HEK293 (cell line): ENCODE measurements around the gene CDCA3.

Experiments used
- KLF1 ChIP-seq: fragments of 450-650 bp; formaldehyde crosslinking; IDR thresholded peaks from 2 replicates; pipeline ENCODE4 v1.5.1; 2016; ENCODE audit warnings: missing biosample characterization, missing genetic modification characterization
- KLF7 ChIP-seq: fragments of 450-650 bp; formaldehyde crosslinking; IDR thresholded peaks from 2 replicates; pipeline ENCODE4 v1.5.1; 2016; ENCODE audit warnings: missing biosample characterization, missing genetic modification characterization, borderline replicate concordance
- KLF8 ChIP-seq: fragments of 450-650 bp; formaldehyde crosslinking; IDR thresholded peaks from 2 replicates; pipeline ENCODE4 v1.5.1; 2016; ENCODE audit warnings: missing biosample characterization, missing genetic modification characterization
- REST ChIP-seq: fragments of 450-650 bp; formaldehyde crosslinking; IDR thresholded peaks from 2 replicates; pipeline ENCODE4 v1.5.1; 2016; ENCODE audit warnings: missing biosample characterization, missing genetic modification characterization
- SALL2 ChIP-seq: fragments of 450-650 bp; formaldehyde crosslinking; IDR thresholded peaks from 2 replicates; pipeline ENCODE4 v1.5.0; 2017; ENCODE audit warnings: missing biosample characterization, mild to moderate bottlenecking, missing genetic modification characterization, borderline replicate concordance
- ZBTB17 ChIP-seq: fragments of 450-650 bp; formaldehyde crosslinking; IDR thresholded peaks from 2 replicates; pipeline ENCODE4 v1.5.1; 2016; ENCODE audit warnings: missing biosample characterization, missing genetic modification characterization
- ZBTB20 ChIP-seq: fragments of 450-650 bp; formaldehyde crosslinking; IDR thresholded peaks from 2 replicates; pipeline ENCODE4 v1.5.1; 2016; ENCODE audit warnings: missing biosample characterization, missing genetic modification characterization
- ZBTB21 ChIP-seq: fragments of 450-650 bp; formaldehyde crosslinking; IDR thresholded peaks from 2 replicates; pipeline ENCODE4 v1.5.1; 2017; ENCODE audit warnings: missing biosample characterization, missing genetic modification characterization
- ZBTB48 ChIP-seq: fragments of 450-650 bp; formaldehyde crosslinking; IDR thresholded peaks from 2 replicates; pipeline ENCODE4 v1.5.1; 2016; ENCODE audit warnings: missing biosample characterization, missing genetic modification characterization
- ZFP69B ChIP-seq: fragments of 450-650 bp; formaldehyde crosslinking; IDR thresholded peaks from 2 replicates; pipeline ENCODE4 v1.5.1; 2016; ENCODE audit warnings: missing biosample characterization, missing genetic modification characterization
- ZNF148 ChIP-seq: fragments of 450-650 bp; formaldehyde crosslinking; IDR thresholded peaks from 2 replicates; pipeline ENCODE4 v1.5.0; 2017; ENCODE audit warnings: missing biosample characterization, missing genetic modification characterization, borderline replicate concordance
- ZNF174 ChIP-seq: fragments of 450-650 bp; formaldehyde crosslinking; IDR thresholded peaks from 2 replicates; pipeline ENCODE4 v1.5.0; 2017; ENCODE audit warnings: missing biosample characterization, mild to moderate bottlenecking, missing genetic modification characterization
- ZNF24 ChIP-seq: fragments of 450-650 bp; formaldehyde crosslinking; IDR thresholded peaks from 2 replicates; pipeline ENCODE4 v1.5.1; 2016; ENCODE audit warnings: missing biosample characterization, missing genetic modification characterization
- ZNF248 ChIP-seq: fragments of 450-650 bp; formaldehyde crosslinking; IDR thresholded peaks from 2 replicates; pipeline ENCODE4 v1.5.1; 2017; ENCODE audit warnings: missing biosample characterization, missing genetic modification characterization
- ZNF292 ChIP-seq: fragments of 450-650 bp; formaldehyde crosslinking; IDR thresholded peaks from 2 replicates; pipeline ENCODE4 v1.5.1; 2016; ENCODE audit warnings: low read depth, missing biosample characterization, missing genetic modification characterization, borderline replicate concordance
- ZNF324 ChIP-seq: fragments of 450-650 bp; formaldehyde crosslinking; IDR thresholded peaks from 2 replicates; pipeline ENCODE4 v1.5.1; 2016; ENCODE audit warnings: missing biosample characterization, missing genetic modification characterization
- ZNF391 ChIP-seq: fragments of 450-650 bp; formaldehyde crosslinking; IDR thresholded peaks from 2 replicates; pipeline ENCODE4 v1.5.1; 2016; ENCODE audit warnings: low read depth, missing biosample characterization, missing genetic modification characterization, borderline replicate concordance
- ZNF449 ChIP-seq: fragments of 450-650 bp; formaldehyde crosslinking; IDR thresholded peaks from 2 replicates; pipeline ENCODE4 v1.5.1; 2017; ENCODE audit warnings: missing biosample characterization, mild to moderate bottlenecking, missing genetic modification characterization, moderate library complexity
- ZNF600 ChIP-seq: fragments of 450-650 bp; formaldehyde crosslinking; IDR thresholded peaks from 2 replicates; pipeline ENCODE4 v1.5.1; 2016; ENCODE audit warnings: missing biosample characterization, missing genetic modification characterization
- ZNF654 ChIP-seq: fragments of 450-650 bp; formaldehyde crosslinking; IDR thresholded peaks from 2 replicates; pipeline ENCODE4 v1.5.1; 2016; ENCODE audit warnings: low read depth, missing biosample characterization, missing genetic modification characterization
- ZNF747 ChIP-seq: fragments of 450-650 bp; formaldehyde crosslinking; IDR thresholded peaks from 2 replicates; pipeline ENCODE4 v1.5.1; 2016; ENCODE audit warnings: missing biosample characterization, missing genetic modification characterization
- ZNF776 ChIP-seq: fragments of 450-650 bp; formaldehyde crosslinking; IDR thresholded peaks from 2 replicates; pipeline ENCODE4 v1.5.0; 2017; ENCODE audit warnings: missing biosample characterization, missing genetic modification characterization, borderline replicate concordance
- TF ChIP-seq, protein P1 (sequence below): fragments of 450-650 bp; formaldehyde crosslinking; IDR thresholded peaks from 2 replicates; pipeline ENCODE4 v1.5.1; 2016; ENCODE audit warnings: missing biosample characterization, missing genetic modification characterization
- TF ChIP-seq, protein P2 (sequence below): fragments of 450-650 bp; formaldehyde crosslinking; IDR thresholded peaks from 2 replicates; pipeline ENCODE4 v1.5.1; 2016; ENCODE audit warnings: missing biosample characterization, missing genetic modification characterization
- TF ChIP-seq, protein P3 (sequence below): fragments of 450-650 bp; formaldehyde crosslinking; IDR thresholded peaks from 2 replicates; pipeline ENCODE4 v1.5.1; 2016; ENCODE audit warnings: missing biosample characterization, missing genetic modification characterization

CDCA3 gene

DNA sequence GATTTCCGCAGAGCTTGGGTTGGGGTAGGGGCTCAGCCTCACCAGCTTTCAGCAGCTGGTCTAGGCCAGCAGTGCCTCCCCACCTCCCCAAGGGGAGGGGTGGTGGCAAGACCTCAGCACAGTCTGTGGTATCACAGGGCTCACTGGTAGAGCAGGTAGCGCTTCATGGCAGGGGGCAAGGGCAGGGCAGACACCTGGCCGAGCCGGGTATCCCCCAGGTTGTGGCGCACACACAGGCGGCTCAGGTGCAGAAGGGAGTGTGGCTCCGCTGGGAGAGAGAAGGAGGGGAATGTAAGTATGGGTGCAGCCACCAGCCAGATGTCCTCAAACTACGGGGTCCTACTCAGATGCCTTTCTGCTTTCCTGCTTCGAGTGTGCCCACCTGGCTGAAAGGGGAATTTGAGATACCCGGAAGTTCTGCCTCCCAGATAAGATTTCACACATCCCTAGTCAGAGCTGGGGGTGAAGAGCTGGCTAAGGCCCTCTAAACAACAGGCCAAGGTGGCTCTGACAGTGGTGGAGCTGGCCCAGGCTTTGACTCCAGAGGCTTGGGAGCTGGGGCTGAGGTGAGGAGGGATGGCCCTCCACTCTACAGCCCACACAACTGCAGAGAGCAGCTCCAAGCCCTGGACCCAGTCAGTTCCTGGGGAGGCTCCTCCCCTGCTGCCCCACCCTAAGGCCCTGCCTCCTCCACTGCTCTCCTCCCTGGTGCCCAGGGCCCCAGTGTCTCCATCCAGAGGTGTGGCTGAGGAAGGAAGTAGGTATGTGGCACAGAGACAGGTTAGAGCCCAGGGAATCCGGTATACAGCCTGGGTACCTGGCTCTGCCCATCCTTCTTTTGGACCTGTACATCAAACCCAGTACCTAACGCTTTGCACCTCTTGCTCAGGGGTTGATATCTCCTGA, 20.2 kb upstream of the CDCA3 start (continued):
- TF ChIP-seq ZNF148 (tag by site-specific recombination) (no peak), ZNF174 (tag by site-specific recombination) (no peak), ZNF292 (tag by site-specific recombination) (no peak), KLF7 (tag by site-specific recombination) (no peak), ZNF449 (tag by site-specific recombination) (no peak), ZNF324 (tag by site-specific recombination) (no peak), ZNF654 (tag by site-specific recombination) (no peak), SALL2 (no peak), ZNF747 (tag by site-specific recombination) (no peak), ZFP69B (tag by site-specific recombination) (peak; percentile 17; the same call in 1 of the 2 replicates), ZNF248 (no peak), KLF1 (tag by site-specific recombination) (peak; percentile 52; the same call in 1 of the 2 replicates), ZBTB48 (no peak), ZBTB21 (no peak), KLF8 (tag by site-specific recombination) (no peak), ZBTB17 (tag by site-specific recombination) (peak; percentile 43; the same call in 1 of the 2 replicates), ZNF600 (tag by site-specific recombination) (0 out of 2 replicates have a peak, but pooled peaks have one; percentile 32), ZNF391 (tag by site-specific recombination) (no peak), ZNF24 (tag by site-specific recombination) (no peak), ZBTB20 (tag by site-specific recombination) (peak; percentile 66), REST (tag by site-specific recombination) (no peak), ZNF776 (tag by site-specific recombination) (no peak)
- TF ChIP-seq, protein P1, sequence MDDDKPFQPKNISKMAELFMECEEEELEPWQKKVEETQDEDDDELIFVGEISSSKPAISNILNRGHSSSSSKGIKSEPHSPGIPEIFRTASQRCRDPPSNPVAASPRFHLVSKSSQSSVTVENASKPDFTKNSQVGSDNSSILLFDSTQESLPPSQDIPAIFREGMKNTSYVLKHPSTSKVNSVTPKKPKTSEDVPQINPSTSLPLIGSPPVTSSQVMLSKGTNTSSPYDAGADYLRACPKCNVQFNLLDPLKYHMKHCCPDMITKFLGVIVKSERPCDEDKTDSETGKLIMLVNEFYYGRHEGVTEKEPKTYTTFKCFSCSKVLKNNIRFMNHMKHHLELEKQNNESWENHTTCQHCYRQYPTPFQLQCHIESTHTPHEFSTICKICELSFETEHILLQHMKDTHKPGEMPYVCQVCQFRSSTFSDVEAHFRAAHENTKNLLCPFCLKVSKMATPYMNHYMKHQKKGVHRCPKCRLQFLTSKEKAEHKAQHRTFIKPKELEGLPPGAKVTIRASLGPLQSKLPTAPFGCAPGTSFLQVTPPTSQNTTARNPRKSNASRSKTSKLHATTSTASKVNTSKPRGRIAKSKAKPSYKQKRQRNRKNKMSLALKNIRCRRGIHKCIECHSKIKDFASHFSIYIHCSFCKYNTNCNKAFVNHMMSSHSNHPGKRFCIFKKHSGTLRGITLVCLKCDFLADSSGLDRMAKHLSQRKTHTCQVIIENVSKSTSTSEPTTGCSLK (tag by site-specific recombination), result no peak
- TF ChIP-seq, protein P2, sequence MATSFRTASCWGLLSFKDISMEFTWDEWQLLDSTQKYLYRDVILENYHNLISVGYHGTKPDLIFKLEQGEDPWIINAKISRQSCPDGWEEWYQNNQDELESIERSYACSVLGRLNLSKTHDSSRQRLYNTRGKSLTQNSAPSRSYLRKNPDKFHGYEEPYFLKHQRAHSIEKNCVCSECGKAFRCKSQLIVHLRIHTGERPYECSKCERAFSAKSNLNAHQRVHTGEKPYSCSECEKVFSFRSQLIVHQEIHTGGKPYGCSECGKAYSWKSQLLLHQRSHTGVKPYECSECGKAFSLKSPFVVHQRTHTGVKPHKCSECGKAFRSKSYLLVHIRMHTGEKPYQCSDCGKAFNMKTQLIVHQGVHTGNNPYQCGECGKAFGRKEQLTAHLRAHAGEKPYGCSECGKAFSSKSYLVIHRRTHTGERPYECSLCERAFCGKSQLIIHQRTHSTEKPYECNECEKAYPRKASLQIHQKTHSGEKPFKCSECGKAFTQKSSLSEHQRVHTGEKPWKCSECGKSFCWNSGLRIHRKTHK, result no peak
- TF ChIP-seq, protein P3, sequence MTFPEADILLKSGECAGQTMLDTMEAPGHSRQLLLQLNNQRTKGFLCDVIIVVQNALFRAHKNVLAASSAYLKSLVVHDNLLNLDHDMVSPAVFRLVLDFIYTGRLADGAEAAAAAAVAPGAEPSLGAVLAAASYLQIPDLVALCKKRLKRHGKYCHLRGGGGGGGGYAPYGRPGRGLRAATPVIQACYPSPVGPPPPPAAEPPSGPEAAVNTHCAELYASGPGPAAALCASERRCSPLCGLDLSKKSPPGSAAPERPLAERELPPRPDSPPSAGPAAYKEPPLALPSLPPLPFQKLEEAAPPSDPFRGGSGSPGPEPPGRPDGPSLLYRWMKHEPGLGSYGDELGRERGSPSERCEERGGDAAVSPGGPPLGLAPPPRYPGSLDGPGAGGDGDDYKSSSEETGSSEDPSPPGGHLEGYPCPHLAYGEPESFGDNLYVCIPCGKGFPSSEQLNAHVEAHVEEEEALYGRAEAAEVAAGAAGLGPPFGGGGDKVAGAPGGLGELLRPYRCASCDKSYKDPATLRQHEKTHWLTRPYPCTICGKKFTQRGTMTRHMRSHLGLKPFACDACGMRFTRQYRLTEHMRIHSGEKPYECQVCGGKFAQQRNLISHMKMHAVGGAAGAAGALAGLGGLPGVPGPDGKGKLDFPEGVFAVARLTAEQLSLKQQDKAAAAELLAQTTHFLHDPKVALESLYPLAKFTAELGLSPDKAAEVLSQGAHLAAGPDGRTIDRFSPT, result peak; percentile 46; the same call in 1 of the 2 replicates
